Gastrocnemius medialis (tissue), 4 donors: Measurements from ENCODE around the gene CCDC40.

Experiments
- CTCF ChIP-seq, 5 experiments: fragments of 450-650 bp in 3 of 5; fragments of 200-600 bp in 2 of 5; sonication (generic) in 2 of 5; IDR thresholded peaks in 4 of 5; conservative IDR thresholded peaks in 1 of 5; 1 replicate in 4 of 5; 2 replicates in 1 of 5; pipeline ENCODE4 v1.5.1; 2016 to 2019; ENCODE audit warnings: antibody characterized with exemption in 5 of 5, mild to moderate bottlenecking in 3 of 5, moderate library complexity in 3 of 5
- POLR2A ChIP-seq, 2 donors: fragments of 450-650 bp; IDR thresholded peaks; one replicate each; pipeline ENCODE4 v1.6.1; 2017; ENCODE audit warnings: antibody characterized with exemption in 2 of 2, mild to moderate bottlenecking in 2 of 2, moderate library complexity in 2 of 2

GRCh38 chr17:80104321-80104955, 68.0 kb downstream of the CCDC40 start:
- TF ChIP-seq POLR2A (IDR thresholded peaks at IDR 0.05) (no peak), CTCF (IDR thresholded peaks at IDR 0.05 in 4 of 5, conservative IDR thresholded peaks at IDR 0.05 in 1 of 5) (no peak)
